GM23338 (cell line): ENCODE results near the gene PLCH2.

ENCODE experiments used
- EZH2 ChIP-seq: fragments of 200-600 bp; sonication (generic); IDR thresholded peaks from one replicate; pipeline ENCODE4 v1.8.0; 2017; ENCODE audit warnings: antibody characterized with exemption, mild to moderate bottlenecking, low read depth; ENCODE audit not compliant: unreplicated experiment
- EZH2phosphoT487 ChIP-seq: fragments of 200-600 bp; sonication (generic); IDR thresholded peaks from one replicate; pipeline ENCODE4 v1.8.1; 2018; ENCODE audit warnings: antibody characterized with exemption; ENCODE audit not compliant: unreplicated experiment
- TF ChIP-seq, protein P1 (sequence below), 2 experiments: fragments of 200-600 bp in 1 of 2; sonication (generic) in 1 of 2; conservative IDR thresholded peaks; 2 replicates each; pipeline versions ENCODE4 v1.5.1 to v1.6.1; 2016 to 2017; ENCODE audit warnings: antibody characterized with exemption in 2 of 2, low read depth in 2 of 2, mild to moderate bottlenecking in 2 of 2, moderate library complexity in 1 of 2

- TF ChIP-seq EZH2: no peak
- TF ChIP-seq, protein P1, sequence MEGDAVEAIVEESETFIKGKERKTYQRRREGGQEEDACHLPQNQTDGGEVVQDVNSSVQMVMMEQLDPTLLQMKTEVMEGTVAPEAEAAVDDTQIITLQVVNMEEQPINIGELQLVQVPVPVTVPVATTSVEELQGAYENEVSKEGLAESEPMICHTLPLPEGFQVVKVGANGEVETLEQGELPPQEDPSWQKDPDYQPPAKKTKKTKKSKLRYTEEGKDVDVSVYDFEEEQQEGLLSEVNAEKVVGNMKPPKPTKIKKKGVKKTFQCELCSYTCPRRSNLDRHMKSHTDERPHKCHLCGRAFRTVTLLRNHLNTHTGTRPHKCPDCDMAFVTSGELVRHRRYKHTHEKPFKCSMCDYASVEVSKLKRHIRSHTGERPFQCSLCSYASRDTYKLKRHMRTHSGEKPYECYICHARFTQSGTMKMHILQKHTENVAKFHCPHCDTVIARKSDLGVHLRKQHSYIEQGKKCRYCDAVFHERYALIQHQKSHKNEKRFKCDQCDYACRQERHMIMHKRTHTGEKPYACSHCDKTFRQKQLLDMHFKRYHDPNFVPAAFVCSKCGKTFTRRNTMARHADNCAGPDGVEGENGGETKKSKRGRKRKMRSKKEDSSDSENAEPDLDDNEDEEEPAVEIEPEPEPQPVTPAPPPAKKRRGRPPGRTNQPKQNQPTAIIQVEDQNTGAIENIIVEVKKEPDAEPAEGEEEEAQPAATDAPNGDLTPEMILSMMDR (conservative IDR thresholded peaks at IDR 0.05; ENCODE audit: low read depth in 2 of 2): no peak
- TF ChIP-seq EZH2phosphoT487: no peak
Measured at GRCh38 chr1:2474933-2475371, 1.1 kb upstream of the PLCH2 start.
